GM19043 (cell line): ENCODE measurements around the gene NPEPL1.

Experiments used
- ATAC-seq: cut with Tn5 transposase; IDR thresholded peaks from one replicate; pipeline ENCODE4 v1.9.1; 2021; ENCODE audit warnings: low read depth; ENCODE audit not compliant: unreplicated experiment

Gene NPEPL1

DNA sequence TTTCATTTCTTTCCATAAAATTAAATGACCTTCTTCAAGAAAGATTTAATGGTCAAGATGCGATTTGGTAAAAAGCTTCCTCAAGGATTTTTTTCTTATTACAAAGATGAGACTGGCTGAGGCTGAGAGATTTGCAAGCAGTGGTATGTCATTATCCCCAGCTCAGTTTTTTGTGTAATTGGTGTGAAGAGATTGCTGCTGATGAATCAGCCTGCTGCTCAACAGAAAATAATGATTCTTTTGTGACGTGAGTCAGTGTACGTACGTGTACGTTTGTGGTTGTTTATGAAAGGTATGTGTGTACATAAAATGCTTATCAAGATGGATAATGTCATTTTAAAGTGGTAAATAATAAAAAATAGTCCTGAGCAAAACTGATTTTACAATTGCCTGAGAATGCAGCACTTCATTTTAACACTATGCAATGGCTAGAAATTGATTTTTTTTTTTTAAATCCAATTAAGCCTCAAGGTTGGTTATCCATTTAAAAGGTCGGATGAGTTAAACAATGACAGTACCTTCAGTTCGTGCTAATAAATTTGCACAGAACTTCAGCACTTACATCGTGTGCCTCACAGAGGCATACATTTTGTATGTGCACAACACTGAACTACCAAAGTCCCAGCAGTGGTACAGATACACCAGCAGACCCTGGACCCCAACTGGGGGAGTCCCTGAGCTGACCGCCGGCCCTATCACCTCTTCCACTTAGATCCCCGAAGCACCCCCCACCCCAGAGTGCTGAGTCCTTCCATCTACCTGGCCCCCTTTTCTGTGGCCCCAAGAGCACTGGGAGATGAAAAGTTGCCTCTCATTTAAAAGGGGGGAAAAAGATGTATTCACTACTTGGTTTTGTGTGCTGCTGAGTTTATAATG lies 9.7 kb upstream of the NPEPL1 start:
- ATAC-seq: no peak

- no peak for ATAC-seq
Observed at GRCh38 chr20:58684291-58684690, 8.3 kb upstream of the NPEPL1 start.

DNA sequence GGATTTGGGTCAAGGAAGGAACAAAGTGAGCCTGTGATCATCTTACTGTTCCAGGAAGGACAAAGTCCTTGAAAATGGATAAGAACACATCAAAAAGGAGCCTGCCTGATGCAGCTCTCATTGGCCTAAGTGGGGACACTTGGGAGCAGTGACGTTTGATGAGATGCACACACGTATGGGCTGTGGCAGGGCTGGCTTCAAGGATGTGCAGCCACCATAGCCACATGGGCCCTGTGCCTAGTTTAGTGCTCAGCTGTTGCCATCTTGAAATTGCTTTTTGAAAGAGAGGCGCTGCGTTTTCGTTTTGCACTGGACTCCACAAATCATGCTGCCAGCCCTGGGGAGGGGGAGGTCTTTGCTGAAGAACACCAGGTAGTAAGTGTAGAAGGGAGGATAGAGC lies 6.6 kb upstream of the NPEPL1 start:
- no peak for ATAC-seq

DNA sequence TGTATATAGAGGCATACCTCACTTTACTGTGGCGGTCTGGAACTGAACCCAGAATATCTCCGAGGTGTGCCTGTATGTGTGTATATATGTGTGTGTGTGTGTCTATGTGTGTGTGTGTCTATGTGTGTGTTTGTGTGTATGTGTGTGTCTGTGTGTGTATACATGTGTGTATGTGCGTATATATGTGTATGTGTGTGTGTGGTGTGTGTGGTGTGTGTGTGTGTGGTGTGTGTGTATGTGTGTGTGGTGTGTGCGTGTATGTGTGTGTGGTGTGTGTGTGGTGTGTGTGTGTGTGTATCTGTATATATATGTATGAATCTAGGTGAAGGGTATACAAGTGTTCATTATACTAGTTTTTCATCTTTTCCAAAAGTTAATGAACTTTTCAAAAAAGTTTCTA lies 4.2 kb upstream of the NPEPL1 start:
- ATAC-seq: no peak

GRCh38 chr20:58688840-58689239 lies 3.8 kb upstream of the NPEPL1 start:
- no peak for ATAC-seq

- no peak for ATAC-seq
Observed at GRCh38 chr20:58690396-58691135, 2.0 kb upstream of the NPEPL1 start.

- ATAC-seq: no peak
Observed at GRCh38 chr20:58691773-58692578, 624 bp upstream of the NPEPL1 start.

GRCh38 chr20:58693226-58694006 lies 816 bp downstream of the NPEPL1 start:
- peak; percentile 18 for ATAC-seq

- no peak for ATAC-seq
Observed at GRCh38 chr20:58694241-58695083, 1.9 kb downstream of the NPEPL1 start.

DNA sequence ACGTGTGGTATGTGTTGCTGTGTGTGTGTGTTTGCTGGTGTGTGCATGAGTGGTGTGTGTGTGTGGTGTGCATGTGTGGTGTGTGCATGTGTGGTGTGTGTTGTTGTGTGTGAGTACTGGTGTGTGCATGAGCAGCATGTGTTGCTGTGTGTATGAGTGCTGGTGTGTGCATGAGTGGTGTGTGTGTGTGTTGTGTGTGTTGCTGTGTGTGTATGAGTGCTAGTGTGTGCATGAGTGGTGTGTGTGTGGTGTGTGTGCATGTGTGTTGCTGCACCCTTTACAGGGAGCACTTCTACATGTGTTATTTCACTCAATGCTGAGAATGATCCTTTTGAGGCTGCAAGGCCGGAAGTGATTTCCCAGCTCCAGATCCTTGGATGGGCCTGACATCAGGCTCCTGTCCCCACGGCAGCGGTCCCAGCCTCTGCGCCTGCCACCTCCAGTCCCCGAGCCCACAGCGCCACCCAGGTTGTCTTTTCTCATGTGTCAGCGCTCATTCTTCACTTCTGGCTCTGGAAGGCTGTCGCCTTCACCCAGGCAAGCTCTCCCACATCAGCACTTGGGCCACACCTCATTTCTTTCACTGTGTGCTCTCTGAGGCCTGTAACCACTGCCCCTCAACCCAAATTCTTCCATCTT lies 2.6 kb downstream of the NPEPL1 start:
- no peak for ATAC-seq

DNA sequence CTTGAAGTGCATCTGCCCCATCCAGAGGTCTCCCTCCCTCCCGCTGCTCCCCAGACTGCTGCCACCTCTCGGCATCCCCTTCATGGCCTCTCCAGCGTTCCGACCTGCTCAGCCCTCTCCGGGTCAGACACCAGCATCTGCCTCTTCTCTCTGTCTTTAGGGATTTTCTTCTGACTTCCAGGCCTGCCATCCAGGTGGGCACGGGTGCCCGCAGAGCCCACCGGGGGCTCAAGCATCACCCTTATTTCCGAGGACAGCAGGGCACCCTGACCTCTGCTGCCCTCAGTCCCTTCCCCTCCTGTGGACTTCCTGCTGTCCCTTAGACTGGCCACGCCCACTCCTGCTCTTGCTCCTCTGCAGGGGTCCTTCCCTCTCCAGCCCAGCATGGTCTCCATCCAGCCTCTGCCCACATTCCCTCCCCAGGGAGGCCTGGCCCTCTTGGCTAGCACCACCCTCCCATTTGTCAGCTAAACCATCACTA lies 3.3 kb downstream of the NPEPL1 start:
- ATAC-seq: no peak

- no peak for ATAC-seq
Observed at GRCh38 chr20:58696411-58696961, 3.9 kb downstream of the NPEPL1 start.

DNA sequence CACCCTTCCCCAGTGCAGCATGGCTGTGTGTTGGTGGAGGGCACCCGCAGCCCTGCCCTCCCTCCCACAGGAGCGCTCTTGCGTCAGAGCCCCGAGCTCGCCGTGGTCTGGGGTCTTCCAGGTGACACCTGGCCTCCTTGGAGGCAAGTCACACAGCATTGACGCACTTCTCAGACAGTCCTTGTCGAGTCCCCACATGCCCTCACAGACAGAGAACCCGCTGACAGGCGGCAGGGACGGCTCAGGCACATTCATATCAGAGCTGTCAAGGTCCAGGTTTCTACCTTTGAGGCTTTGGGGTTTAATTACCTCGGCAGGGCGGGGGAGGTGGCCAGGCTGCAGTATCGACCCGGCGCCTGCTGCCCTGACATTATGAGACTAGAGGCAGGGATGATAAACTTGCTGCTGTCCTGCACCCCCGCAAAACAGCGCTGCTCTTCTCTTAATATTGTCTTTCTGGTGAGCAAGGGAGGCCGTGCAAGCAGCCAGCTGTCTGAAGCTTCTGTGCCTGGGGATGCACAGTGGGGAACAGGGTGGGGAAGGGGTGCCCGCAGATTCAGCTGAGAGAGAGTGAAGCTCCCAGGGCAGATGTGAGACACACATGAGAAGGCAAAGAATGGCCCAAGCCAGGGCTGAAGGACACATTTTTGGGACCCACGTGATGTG lies 4.7 kb downstream of the NPEPL1 start:
- no peak for ATAC-seq

DNA sequence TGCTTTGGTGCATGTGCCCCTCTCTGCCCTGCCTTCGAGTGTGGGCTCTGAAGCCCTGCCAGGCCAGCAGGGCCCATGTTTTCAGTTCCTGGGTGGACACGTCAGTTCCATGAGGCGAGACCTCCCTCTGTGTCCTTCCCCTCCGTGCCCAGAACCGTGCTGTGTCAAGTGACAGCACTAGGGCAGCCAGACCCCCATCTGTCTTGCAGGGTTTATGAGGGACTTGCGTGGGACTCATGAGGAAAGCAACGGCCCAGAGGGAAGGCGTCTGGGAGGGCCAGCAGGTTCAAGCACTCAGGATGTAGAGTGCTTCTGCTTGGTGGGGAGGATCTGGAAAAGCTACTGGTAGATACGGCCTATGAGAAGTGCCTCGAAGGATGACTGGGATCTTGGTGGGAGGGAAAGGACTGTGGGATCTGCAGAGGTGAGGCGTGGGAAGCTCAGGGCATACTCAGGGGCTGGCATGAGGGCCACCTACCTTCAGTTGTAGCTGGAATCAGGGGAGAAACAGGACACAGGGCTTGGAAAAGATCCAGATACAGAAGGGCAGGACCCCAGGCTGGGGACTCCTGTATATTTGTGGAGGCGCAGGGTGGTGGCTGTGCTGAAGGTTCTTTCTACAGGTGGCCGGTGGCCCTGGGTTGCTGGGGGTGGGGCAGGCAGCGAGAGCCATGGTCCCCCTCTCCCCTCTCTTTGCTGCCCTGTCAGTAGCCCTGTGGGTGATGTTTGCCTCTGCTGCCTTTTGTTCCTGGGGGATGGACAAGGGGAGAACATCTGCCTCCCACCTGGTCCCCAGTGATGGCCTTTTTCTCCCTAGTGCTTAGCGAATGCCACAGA lies 5.5 kb downstream of the NPEPL1 start:
- ATAC-seq: no peak

- no peak for ATAC-seq
Observed at GRCh38 chr20:58698741-58699622, 6.4 kb downstream of the NPEPL1 start.

GRCh38 chr20:58699623-58700107 lies 7.1 kb downstream of the NPEPL1 start:
- ATAC-seq: no peak
